LNCAP (cell line): ENCODE data around the gene EPB41L1.

ENCODE experiments used
- CTCF ChIP-seq: fragments of 450-650 bp; IDR thresholded peaks from 2 replicates; pipeline ENCODE4 v1.5.1; 2017; ENCODE audit warnings: mild to moderate bottlenecking

EPB41L1 gene

GRCh38 chr20:36240076-36240475 lies 85.5 kb downstream of the EPB41L1 start:
- TF ChIP-seq CTCF: no peak

- no peak for TF ChIP-seq CTCF
Observed at GRCh38 chr20:36241678-36242077, 87.1 kb downstream of the EPB41L1 start.

DNA sequence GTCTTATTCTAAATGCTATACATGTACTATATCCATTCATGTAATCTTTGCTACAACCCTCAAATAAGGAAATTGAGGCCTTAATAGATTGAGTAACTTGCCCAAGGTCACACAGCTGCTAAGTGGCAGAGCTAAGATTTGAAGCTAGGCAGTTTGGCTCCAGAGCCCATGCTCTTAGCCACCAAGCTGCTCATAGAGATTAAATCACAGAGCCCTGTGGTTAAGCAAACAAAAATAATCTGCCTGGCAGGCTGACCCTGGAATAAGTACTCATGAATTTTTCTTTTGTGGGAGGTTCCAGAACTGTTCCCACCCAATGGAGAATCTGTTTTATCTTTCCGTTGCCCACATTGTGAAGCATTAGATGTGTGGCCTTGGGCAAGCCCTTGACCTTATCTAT lies 89.2 kb downstream of the EPB41L1 start:
- no peak for TF ChIP-seq CTCF

DNA sequence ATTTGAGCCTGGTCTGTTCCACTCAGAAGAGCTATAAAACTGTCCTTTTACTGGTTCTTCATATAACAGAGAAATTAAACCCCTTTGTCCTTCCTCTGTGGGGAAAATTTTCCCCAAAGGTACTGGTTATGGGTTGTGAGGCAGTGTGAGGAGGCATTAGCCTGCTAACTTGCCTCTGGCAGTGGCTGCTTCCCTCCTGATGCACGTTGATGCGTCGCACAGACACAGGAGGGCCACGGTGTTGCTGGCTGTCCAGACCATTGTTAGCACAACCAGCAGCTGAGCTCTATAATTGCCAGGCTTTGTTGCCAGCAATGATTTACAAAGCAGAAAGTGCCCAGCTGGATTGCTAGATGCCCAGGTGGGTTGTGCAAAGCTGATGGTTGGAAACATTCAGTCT lies 91.9 kb downstream of the EPB41L1 start:
- TF ChIP-seq CTCF: no peak

DNA sequence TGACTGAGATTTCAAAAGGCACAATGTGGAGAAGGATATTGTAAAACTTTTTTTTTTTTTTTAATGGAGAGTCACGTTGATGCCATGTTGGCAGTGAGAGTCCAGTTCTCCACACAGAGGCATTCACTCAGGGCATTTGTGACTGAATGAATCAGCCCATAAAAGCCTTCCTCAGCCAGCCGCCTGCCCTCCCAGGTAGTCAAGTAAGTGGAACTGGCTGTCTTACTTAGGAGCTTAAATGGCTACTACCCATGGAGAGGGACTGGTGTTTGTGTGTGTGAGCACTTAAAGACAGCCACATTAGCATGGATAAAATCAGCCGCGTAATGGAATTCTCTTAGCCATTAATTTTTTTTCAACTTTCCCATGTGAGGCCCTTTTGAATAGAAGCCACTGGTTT lies 94.3 kb downstream of the EPB41L1 start:
- TF ChIP-seq CTCF: no peak

DNA sequence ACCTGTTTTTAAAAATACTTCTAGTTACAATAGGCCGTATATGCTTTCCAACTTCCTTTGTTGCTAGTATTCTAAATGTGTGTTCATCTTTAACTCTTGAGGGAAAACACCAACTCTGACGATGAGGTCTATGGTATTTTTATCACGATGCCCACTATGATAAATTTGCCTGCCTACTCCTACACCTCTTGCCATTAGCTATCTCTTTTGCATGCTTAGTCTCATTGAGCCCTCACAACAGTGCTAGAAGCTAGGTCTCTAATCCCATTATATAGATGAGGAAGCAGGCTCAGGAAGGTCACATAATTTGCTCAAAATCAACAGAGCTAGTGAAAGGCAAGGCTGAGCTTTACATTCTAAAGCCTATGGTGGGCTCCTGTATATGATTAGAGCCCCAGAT lies 94.9 kb downstream of the EPB41L1 start:
- TF ChIP-seq CTCF: no peak

DNA sequence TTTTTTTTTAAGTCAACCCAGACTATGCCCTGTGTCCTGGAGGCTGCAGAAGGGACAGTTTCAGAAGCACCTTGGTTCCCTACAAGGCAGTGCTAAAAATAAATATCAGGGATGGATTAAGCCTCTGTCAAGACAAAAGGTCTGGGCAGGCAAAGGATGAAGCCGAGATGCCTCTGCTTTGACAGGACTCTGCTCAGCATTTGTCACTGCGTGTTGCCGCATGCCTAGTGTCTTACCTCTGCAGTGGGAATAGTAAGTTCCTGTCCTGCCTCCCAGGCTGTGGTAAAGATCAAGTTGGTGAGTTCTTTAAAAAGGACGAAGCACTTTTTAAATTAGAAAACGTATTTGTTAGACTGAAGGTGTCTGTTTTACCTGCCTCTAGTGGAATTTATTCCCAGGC lies 96.9 kb downstream of the EPB41L1 start:
- TF ChIP-seq CTCF: no peak

DNA sequence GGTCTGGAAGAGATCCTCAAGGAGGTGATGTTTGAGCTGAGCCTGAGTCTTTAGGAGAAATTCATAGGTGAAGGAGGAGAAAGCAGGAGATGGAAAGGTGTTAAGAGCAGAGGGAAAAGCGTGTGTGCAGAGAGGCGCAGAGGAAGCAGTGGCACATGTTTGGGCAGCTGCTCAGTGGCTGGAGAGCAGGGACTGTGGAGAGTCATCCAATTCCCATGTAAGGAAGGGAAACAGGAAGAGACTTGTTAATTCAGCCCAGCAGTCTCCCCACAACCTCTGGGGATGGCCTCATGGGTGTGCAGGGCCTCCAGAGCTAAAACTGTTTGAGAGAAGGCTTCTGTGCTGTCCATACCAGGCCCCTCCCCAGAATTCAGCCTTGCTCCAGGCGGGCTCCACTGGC lies 98.0 kb downstream of the EPB41L1 start:
- no peak for TF ChIP-seq CTCF
